ENCODE results near the gene ELMO1. TPM values are rescaled to one million over a fixed set of nuclear protein-coding genes. Genes with fewer than 3 reads are reported as not detected.

Gene ELMO1
- total and polyA plus RNA-seq, 10 donors, result 26.0 to 494 (median 201) TPM

DNA sequence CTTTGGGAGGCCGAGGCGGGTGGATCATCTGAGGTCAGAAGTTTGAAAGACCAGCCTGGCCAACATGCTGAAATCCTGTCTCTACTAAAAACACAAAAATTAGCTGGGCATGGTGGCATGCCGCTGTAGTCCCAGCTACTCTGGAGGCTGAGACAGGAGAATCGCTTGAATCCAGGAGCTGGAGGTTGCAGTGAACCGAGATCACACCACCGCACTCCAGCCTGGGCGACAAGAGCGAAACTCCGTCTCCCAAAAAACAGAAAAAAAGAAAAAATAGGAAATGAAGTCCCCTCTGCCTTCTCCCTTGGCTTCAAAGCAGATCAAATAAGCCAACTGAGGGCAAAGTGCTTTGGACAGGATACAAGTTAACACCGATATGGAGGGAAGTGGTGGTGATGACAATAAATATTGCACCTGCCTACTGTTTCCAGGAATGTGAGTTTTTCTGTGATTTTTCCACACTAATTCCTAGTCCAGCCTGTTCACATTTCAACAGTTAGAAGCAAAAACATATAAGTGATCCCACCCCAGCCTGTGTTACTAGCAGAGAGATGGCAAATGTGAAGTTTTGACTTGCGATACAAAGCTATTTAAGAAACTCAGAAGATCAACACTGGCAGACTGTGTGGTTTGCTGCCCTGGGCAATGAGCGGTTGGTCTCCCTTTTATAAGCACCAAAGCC is 433.2 kb downstream of the ELMO1 start:
- no peak for DNase-seq
- Histone ChIP-seq H3K27me3 (replicated peaks in 1 of 7) (no peaks in the 10 kb centered on the region), H3K4me3 (no peak overlapping the region), H3K9me3 (peaks cover 0 to 9% (median 0%) of the 10 kb centered on the region in 8 donors), H3K4me1 (peaks cover 0 to 10% (median 0%) of the 10 kb centered on the region in 6 donors), H3K36me3 (peaks cover 0 to 49% (median 25%) of the 10 kb centered on the region in 6 donors), H3K27ac (no peak overlapping the region)
- TF ChIP-seq POLR2AphosphoS5 (IDR thresholded peaks at IDR 0.05) (no peak), POLR2A (IDR thresholded peaks at IDR 0.05) (no peak)
- TF ChIP-seq, protein P1, sequence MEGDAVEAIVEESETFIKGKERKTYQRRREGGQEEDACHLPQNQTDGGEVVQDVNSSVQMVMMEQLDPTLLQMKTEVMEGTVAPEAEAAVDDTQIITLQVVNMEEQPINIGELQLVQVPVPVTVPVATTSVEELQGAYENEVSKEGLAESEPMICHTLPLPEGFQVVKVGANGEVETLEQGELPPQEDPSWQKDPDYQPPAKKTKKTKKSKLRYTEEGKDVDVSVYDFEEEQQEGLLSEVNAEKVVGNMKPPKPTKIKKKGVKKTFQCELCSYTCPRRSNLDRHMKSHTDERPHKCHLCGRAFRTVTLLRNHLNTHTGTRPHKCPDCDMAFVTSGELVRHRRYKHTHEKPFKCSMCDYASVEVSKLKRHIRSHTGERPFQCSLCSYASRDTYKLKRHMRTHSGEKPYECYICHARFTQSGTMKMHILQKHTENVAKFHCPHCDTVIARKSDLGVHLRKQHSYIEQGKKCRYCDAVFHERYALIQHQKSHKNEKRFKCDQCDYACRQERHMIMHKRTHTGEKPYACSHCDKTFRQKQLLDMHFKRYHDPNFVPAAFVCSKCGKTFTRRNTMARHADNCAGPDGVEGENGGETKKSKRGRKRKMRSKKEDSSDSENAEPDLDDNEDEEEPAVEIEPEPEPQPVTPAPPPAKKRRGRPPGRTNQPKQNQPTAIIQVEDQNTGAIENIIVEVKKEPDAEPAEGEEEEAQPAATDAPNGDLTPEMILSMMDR (IDR thresholded peaks at IDR 0.05 in 8 of 11, conservative IDR thresholded peaks at IDR 0.05 in 3 of 11), result no peak
- intact Hi-C loops (cut with DNase I; ENCODE audit: low total_unique reads), result no loop called here
- 90 to 98% (median 95%) methylated on average over 12 of the region's 12 CpGs for WGBS, 5 donors

DNA sequence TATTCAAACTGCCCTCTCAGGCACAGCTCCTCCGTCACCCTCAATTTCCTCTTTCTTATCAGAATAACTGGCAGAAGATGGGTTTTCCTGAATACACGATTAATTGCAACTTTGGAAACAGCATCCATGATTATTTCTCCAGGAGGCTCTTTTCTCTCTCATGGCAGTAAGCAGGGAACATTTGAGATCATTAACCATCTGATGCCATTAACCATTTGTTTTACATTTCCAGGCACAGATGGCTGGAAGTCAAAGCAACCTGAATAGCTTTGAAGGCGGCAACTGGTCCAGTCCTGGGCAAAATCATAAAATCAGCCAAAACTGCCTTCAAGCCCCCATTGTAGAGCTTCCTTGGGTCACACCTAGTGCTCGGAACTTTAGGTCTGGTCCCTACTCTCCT is 434.9 kb downstream of the ELMO1 start:
- Histone ChIP-seq H3K9me3 (peaks cover 0 to 9% (median 0%) of the 10 kb centered on the region in 8 donors), H3K27ac (no peak overlapping the region), H3K4me1 (peaks cover 0 to 10% (median 0%) of the 10 kb centered on the region in 6 donors), H3K4me3 (no peak overlapping the region), H3K27me3 (replicated peaks in 1 of 7) (no peaks in the 10 kb centered on the region), H3K36me3 (peaks cover 0 to 60% (median 27%) of the 10 kb centered on the region in 6 donors)
- DNase-seq, result no peak
- intact Hi-C loops (cut with DNase I; ENCODE audit: low total_unique reads), result no loop called here
- WGBS, 5 donors, result 63 to 78% (median 71%) methylated on average over 4 of the region's 4 CpGs
- TF ChIP-seq, protein P1 (IDR thresholded peaks at IDR 0.05 in 8 of 11, conservative IDR thresholded peaks at IDR 0.05 in 3 of 11), result no peak
- TF ChIP-seq POLR2A (IDR thresholded peaks at IDR 0.05) (no peak), POLR2AphosphoS5 (IDR thresholded peaks at IDR 0.05) (no peak)

DNA sequence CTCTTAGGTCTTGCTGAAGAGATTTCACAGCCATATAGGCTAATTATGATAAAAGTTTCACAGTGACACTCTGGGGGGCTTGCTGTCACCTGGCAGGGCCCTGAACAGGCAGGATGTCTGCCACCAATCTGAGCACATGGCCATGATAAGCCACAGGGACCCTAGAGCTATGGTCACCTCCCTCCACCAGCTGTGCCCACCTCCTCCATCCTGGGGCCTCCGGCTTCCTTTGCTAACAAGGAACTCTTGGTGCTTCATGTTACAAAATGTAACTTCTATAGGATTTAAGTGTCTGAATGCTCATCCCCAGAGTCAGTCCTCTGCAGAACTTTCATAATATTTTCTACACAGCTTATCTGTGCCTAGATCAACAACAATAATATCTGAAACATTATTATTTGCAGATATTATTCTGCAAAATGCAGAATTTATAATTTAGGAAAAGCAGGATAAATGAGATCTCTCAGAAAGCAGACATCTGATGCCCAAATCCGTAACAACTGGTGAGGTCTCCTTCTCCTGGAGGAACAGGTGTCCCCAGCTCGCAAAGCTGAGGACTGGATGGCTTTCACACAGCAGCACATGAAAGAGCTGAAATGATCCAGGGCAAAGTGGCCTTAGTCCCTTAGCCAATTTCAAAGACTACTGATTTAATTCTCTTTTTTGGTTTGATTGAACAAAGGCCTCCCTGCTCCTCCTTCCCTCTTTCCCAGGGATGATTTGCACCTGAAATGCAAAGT is 437.3 kb downstream of the ELMO1 start:
- Histone ChIP-seq H3K4me3 (no peak overlapping the region), H3K36me3 (peaks cover 0 to 71% (median 27%) of the 10 kb centered on the region in 6 donors), H3K4me1 (peaks cover 0 to 7% (median 0%) of the 10 kb centered on the region in 6 donors), H3K27me3 (replicated peaks in 1 of 7) (no peaks in the 10 kb centered on the region), H3K27ac (no peak overlapping the region), H3K9me3 (no peaks in the 10 kb centered on the region)
- intact Hi-C loops (cut with DNase I; ENCODE audit: low total_unique reads), result no loop called here
- TF ChIP-seq POLR2AphosphoS5 (IDR thresholded peaks at IDR 0.05) (no peak), POLR2A (IDR thresholded peaks at IDR 0.05) (no peak)
- TF ChIP-seq, protein P1 (IDR thresholded peaks at IDR 0.05 in 8 of 11, conservative IDR thresholded peaks at IDR 0.05 in 3 of 11), result no peak
- 93 to 98% (median 95%) methylated on average over 3 of the region's 3 CpGs for WGBS, 5 donors
- no peak for DNase-seq

DNA sequence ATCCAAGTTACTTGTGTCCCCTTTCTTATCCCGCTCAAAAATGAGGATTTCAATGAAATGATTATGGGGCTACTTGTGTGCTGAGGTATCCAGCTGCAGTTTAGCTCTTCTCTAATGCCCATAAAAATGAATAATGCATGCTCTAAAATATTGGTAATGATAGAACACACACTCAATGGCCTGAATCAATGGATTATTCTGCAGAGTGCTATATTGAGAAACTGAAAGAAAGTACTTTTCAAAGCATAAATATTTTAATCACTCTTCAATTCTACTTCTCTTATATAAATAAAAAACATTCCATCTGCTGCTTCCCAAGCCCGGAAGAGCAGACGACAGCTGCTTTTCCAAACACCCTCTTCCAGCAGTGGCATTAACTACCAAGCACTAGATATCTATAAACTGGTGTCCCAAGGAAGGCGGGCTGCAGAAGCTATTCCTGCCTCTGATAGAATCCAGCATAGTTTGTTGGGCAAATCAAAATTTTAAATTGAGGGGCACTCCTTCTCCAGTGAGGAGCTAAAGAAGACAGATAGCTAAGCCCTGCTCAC is 439.5 kb downstream of the ELMO1 start:
- no peak for DNase-seq

More for the DNA sequence above, 439.5 kb downstream of the ELMO1 start:
- WGBS, 5 donors, result 84 to 88% (median 86%) methylated on average over 4 of the region's 4 CpGs
- Histone ChIP-seq H3K9me3 (no peaks in the 10 kb centered on the region), H3K27me3 (replicated peaks in 1 of 7) (no peaks in the 10 kb centered on the region), H3K4me3 (no peak overlapping the region), H3K4me1 (peaks cover 0 to 4% (median 0%) of the 10 kb centered on the region in 6 donors), H3K36me3 (peaks cover 0 to 86% (median 27%) of the 10 kb centered on the region in 6 donors), H3K27ac (no peak overlapping the region)
- intact Hi-C loops (cut with DNase I; ENCODE audit: low total_unique reads), result no loop called here
- TF ChIP-seq, protein P1 (IDR thresholded peaks at IDR 0.05 in 8 of 11, conservative IDR thresholded peaks at IDR 0.05 in 3 of 11), result no peak
- TF ChIP-seq POLR2AphosphoS5 (IDR thresholded peaks at IDR 0.05) (no peak), POLR2A (IDR thresholded peaks at IDR 0.05) (no peak)

All from spleen (tissue), 11 donors.